ENCODE results near the gene COTL1.

COTL1 gene

DNA sequence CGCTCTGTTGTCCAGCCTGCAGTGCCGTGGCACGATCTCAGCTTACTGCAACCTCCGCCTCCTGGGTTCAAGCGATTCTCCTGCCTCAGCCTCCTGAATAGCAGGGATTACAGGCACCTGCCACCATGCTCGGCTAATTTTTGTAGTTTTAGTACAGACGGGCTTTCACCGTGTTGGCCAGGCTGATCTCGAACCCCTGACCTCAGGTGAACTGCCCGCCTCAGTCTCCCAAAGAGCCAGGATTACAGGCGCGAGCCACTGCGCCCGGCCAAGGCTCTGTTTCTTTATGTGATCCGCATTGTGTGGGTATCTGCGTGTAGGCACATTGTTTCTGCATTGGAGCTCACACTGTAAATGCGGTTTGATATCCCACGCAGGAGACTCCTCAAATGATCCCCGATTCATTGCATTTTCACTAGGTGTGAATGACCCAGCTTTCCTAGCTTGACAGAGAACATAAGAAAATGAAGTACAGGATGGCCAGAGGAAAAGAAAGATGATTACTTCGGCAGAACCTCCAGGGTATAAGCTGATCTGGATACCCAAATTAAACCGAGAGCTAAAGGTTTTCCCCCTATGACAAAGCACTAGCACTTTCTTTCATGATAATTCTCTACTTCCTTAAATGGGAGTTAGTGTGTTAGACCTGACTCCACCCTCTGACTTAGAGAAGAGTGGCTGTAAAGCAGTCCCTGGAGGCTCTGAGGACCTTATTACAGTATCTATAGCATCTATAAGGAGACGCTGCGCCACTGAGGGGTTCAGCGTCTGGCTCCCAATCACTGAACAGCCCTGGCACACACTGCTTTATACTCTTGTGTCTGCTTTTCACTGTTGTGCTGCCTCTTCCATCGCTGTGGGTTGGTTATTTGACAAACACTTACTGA, 17.3 kb downstream of the COTL1 start:
- Histone ChIP-seq H3K4me1 (ENCODE audit: insufficient read depth, low read length) (peaks cover 44% of the 10 kb centered on the region), H3K9ac (ENCODE audit: low read length) (no peak overlapping the region), H3K4me3 (ENCODE audit: low read depth in 1 of 2, low read length in 2 of 2) (peak overlapping the region in 1 of 2 donors; percentile 0), H3K36me3 (ENCODE audit: insufficient read depth, low read length) (no peaks in the 10 kb centered on the region), H3K27me3 (ENCODE audit: control insufficient read depth in 1 of 2, insufficient read depth in 2 of 2, low read length in 2 of 2) (no peaks in the 10 kb centered on the region), H3K27ac (ENCODE audit: low read depth, low read length) (peak overlapping the region; percentile 45), H3K9me3 (ENCODE audit: low read length) (no peaks in the 10 kb centered on the region)

DNA sequence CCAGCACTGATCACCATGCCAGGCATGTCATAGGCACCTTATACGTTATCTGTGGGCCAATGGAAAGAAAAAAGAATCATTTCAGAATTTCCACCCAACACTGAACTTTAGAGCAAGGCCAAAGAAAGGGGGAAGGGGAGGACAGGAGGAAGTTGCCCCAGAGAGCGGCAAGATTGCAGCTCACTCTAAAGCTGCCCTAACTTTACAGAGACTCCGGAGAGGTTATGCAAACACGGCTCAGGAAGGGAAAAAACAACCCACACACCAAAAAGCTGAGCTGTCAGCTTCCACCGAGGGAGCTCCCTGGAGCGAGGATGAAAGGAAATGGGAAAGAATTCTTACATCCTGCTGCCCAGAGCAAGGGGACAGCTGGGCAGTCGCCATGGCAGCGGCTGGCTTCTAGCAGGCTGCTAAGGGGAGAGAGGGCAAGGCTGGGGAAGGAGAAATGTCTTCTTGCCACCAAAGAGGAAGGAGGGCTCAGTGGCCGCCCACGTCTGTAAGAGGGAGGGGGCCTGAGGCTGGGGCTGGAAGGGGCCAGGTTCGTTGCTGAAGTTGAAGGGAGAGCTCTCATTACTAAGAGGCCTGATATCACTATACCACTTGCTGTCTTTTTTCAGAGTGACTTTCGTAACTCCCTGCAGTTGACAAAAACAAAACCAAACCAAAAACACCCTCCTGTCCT, 18.2 kb downstream of the COTL1 start:
- Histone ChIP-seq H3K9ac (ENCODE audit: low read length) (peak overlapping the region; percentile 50), H3K27ac (ENCODE audit: low read depth, low read length) (peak overlapping the region; percentile 45), H3K4me1 (ENCODE audit: insufficient read depth, low read length) (peaks cover 44% of the 10 kb centered on the region), H3K36me3 (ENCODE audit: insufficient read depth, low read length) (no peaks in the 10 kb centered on the region), H3K27me3 (ENCODE audit: control insufficient read depth in 1 of 2, insufficient read depth in 2 of 2, low read length in 2 of 2) (no peaks in the 10 kb centered on the region), H3K9me3 (ENCODE audit: low read length) (no peaks in the 10 kb centered on the region), H3K4me3 (ENCODE audit: low read depth in 1 of 2, low read length in 2 of 2) (peak overlapping the region in 1 of 2 donors; percentile 38)

DNA sequence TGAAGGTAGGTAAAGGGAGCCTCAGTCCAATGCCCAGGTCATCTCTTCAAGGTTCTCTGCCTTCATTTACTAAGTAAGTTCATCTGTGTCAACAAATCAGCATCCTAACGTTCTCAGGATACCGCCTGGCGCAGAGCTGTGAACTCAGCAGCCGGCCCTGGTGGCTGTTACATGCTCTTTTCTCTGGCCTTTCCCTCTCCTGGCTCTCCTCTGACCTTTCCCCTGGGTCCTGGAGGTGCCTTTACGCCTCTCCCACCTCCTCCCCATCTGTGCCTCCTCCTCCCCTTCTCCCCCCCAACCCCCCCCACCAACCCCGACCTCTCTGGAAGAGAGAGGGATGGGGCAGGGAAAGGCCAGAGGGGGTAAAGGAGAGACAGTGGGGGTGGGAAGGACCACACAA, 19.5 kb downstream of the COTL1 start:
- no peaks in the 10 kb centered on the region for H3K36me3 ChIP-seq (ENCODE audit: insufficient read depth, low read length)
- no peak overlapping the region for H3K4me3 ChIP-seq (ENCODE audit: low read depth in 1 of 2, low read length in 2 of 2)
- H3K27me3 ChIP-seq (ENCODE audit: control insufficient read depth in 1 of 2, insufficient read depth in 2 of 2, low read length in 2 of 2) = no peaks in the 10 kb centered on the region
- H3K4me1 ChIP-seq (ENCODE audit: insufficient read depth, low read length) = peaks cover 42% of the 10 kb centered on the region
- no peaks in the 10 kb centered on the region for H3K9me3 ChIP-seq (ENCODE audit: low read length)
- H3K27ac ChIP-seq (ENCODE audit: low read depth, low read length) = no peak overlapping the region
- H3K9ac ChIP-seq (ENCODE audit: low read length) = no peak overlapping the region

DNA sequence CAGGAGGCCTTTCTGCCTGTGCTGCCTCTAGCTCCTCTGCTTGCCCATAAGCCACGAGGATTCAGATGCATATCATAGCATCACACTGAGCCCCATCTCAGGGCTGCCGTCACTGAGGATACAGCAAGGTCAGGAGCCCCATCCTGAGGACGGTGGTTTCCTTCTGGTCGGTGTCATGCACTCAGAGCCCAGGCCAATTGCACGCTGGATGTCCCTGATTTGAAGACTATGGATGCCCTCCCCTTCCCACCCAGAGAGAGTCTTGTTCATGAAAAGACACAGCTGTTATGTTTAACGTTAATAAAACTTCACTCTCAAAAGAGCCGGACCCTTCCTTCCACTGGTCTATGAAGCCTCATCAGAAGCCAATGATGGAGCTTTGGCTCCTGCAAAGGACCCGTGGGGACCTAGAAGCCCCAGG, 19.9 kb downstream of the COTL1 start:
- Histone ChIP-seq H3K4me3 (ENCODE audit: low read depth in 1 of 2, low read length in 2 of 2) (no peak overlapping the region), H3K27me3 (ENCODE audit: control insufficient read depth in 1 of 2, insufficient read depth in 2 of 2, low read length in 2 of 2) (no peaks in the 10 kb centered on the region), H3K9me3 (ENCODE audit: low read length) (no peaks in the 10 kb centered on the region), H3K4me1 (ENCODE audit: insufficient read depth, low read length) (peaks cover 38% of the 10 kb centered on the region), H3K36me3 (ENCODE audit: insufficient read depth, low read length) (no peaks in the 10 kb centered on the region), H3K9ac (ENCODE audit: low read length) (no peak overlapping the region), H3K27ac (ENCODE audit: low read depth, low read length) (no peak overlapping the region)

DNA sequence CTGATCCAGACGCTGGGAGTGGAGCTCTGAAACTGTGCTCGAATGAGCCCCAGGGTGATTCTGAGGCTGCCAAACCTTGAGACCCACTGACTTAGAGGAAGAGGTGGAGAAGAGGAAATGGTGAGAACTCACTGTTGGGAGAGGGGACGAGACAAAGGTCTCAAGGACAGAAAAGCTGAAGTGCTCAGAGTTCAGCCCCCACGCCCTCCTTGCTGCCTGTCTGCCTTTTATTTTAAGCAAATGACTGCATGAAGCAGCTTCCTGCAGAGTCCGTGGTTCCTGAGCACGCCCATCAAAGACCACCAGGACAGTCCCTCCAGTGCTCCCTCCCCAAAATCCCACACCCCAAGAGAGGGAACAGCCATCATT, 20.4 kb downstream of the COTL1 start:
- Histone ChIP-seq H3K4me3 (ENCODE audit: low read depth in 1 of 2, low read length in 2 of 2) (no peak overlapping the region), H3K9ac (ENCODE audit: low read length) (no peak overlapping the region), H3K27me3 (ENCODE audit: control insufficient read depth in 1 of 2, insufficient read depth in 2 of 2, low read length in 2 of 2) (no peaks in the 10 kb centered on the region), H3K9me3 (ENCODE audit: low read length) (no peaks in the 10 kb centered on the region), H3K36me3 (ENCODE audit: insufficient read depth, low read length) (no peaks in the 10 kb centered on the region), H3K4me1 (ENCODE audit: insufficient read depth, low read length) (peaks cover 34% of the 10 kb centered on the region), H3K27ac (ENCODE audit: low read depth, low read length) (no peak overlapping the region)

DNA sequence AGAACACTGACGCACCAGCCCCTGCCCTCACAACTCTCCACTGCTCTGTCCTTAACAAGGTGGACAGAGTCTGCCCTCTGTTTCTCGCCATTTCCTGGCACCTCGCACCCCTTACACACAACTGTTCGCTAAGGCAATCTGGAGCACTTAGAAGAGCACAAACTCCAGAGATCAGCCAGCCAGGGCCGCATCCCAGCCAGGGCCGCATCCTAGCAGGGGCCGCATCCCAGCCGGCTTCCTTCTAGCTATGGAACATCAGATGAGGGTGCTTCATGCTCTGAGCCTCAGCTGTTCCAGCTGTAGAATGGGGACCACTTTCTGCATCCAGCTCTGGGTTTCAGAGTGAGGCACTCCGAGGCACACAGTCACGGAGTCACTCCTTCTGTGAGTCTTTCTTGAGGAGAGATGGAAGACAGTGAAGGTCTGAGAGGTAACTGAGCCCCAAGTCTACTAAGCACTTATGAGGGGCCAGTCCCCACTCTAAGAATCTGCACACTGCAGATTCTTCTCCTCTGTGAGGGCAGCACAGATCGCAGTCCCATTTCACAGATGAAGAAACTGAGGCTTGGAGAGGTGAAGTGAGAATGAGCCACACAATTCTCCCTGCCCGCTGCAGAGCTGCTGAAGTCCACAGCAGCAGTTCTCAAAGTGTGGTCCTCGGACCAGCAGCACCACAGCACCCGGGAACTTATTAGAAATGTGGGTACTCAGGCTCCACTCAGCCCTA, 20.9 kb downstream of the COTL1 start:
- H3K9ac ChIP-seq (ENCODE audit: low read length) = no peak overlapping the region
- no peaks in the 10 kb centered on the region for H3K9me3 ChIP-seq (ENCODE audit: low read length)
- no peaks in the 10 kb centered on the region for H3K27me3 ChIP-seq (ENCODE audit: control insufficient read depth in 1 of 2, insufficient read depth in 2 of 2, low read length in 2 of 2)
- no peak overlapping the region for H3K4me3 ChIP-seq (ENCODE audit: low read depth in 1 of 2, low read length in 2 of 2)
- peaks cover 34% of the 10 kb centered on the region for H3K4me1 ChIP-seq (ENCODE audit: insufficient read depth, low read length)
- no peaks in the 10 kb centered on the region for H3K36me3 ChIP-seq (ENCODE audit: insufficient read depth, low read length)
- no peak overlapping the region for H3K27ac ChIP-seq (ENCODE audit: low read depth, low read length)

DNA sequence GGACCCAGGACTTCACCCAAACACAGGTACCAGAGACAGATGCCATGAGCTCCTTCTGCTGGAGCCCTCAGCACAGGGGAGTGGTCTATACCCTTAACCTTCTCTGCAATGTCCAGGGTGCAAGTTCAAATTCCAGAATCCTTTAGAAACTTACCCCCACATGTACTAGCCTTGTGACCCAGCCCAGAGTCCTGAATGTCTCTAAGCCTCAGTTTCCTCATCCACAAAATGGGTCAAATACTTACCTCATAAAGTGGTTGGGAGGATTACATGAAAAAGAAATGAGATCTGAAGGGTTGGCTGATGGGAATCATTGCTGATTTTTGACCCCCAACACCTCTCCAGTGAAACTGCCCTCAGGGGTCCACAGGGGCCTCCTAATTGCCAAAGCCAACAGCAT, 21.7 kb downstream of the COTL1 start:
- Histone ChIP-seq H3K4me3 (ENCODE audit: low read depth in 1 of 2, low read length in 2 of 2) (no peak overlapping the region), H3K4me1 (ENCODE audit: insufficient read depth, low read length) (peaks cover 29% of the 10 kb centered on the region), H3K9me3 (ENCODE audit: low read length) (no peaks in the 10 kb centered on the region), H3K27me3 (ENCODE audit: control insufficient read depth in 1 of 2, insufficient read depth in 2 of 2, low read length in 2 of 2) (no peaks in the 10 kb centered on the region), H3K36me3 (ENCODE audit: insufficient read depth, low read length) (no peaks in the 10 kb centered on the region), H3K9ac (ENCODE audit: low read length) (no peak overlapping the region), H3K27ac (ENCODE audit: low read depth, low read length) (no peak overlapping the region)

DNA sequence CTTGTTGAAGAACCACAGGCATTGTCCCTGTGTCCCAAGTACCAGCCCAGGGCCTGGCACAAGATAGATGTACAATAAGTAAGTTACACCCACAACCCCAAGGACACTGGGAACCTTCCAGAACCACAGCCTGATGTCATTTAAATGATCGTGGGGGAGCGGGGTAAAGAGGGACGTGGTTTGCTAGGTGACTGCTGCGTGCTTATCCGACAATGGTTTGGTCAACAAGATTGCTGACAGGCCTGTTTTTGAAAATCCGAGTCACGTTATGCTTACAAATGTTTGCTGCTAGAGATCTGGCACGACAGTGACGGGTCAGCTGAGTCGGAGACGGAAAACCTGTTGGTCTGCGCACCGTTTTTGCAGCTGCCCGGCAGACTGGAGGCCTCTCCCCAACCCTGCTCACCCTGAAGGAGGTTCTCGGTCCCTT, 22.8 kb downstream of the COTL1 start:
- H3K4me3 ChIP-seq (ENCODE audit: low read depth in 1 of 2, low read length in 2 of 2) = no peak overlapping the region
- no peaks in the 10 kb centered on the region for H3K9me3 ChIP-seq (ENCODE audit: low read length)
- no peaks in the 10 kb centered on the region for H3K36me3 ChIP-seq (ENCODE audit: insufficient read depth, low read length)
- H3K9ac ChIP-seq (ENCODE audit: low read length) = no peak overlapping the region
- H3K4me1 ChIP-seq (ENCODE audit: insufficient read depth, low read length) = peaks cover 18% of the 10 kb centered on the region
- no peak overlapping the region for H3K27ac ChIP-seq (ENCODE audit: low read depth, low read length)
- no peaks in the 10 kb centered on the region for H3K27me3 ChIP-seq (ENCODE audit: control insufficient read depth in 1 of 2, insufficient read depth in 2 of 2, low read length in 2 of 2)

GRCh38 chr16:84594725-84595038, 23.2 kb downstream of the COTL1 start:
- H3K36me3 ChIP-seq (ENCODE audit: insufficient read depth, low read length) = no peaks in the 10 kb centered on the region
- H3K27me3 ChIP-seq (ENCODE audit: control insufficient read depth in 1 of 2, insufficient read depth in 2 of 2, low read length in 2 of 2) = no peaks in the 10 kb centered on the region
- peaks cover 14% of the 10 kb centered on the region for H3K4me1 ChIP-seq (ENCODE audit: insufficient read depth, low read length)
- H3K9me3 ChIP-seq (ENCODE audit: low read length) = no peaks in the 10 kb centered on the region
- no peak overlapping the region for H3K4me3 ChIP-seq (ENCODE audit: low read depth in 1 of 2, low read length in 2 of 2)
- H3K27ac ChIP-seq (ENCODE audit: low read depth, low read length) = no peak overlapping the region
- no peak overlapping the region for H3K9ac ChIP-seq (ENCODE audit: low read length)

DNA sequence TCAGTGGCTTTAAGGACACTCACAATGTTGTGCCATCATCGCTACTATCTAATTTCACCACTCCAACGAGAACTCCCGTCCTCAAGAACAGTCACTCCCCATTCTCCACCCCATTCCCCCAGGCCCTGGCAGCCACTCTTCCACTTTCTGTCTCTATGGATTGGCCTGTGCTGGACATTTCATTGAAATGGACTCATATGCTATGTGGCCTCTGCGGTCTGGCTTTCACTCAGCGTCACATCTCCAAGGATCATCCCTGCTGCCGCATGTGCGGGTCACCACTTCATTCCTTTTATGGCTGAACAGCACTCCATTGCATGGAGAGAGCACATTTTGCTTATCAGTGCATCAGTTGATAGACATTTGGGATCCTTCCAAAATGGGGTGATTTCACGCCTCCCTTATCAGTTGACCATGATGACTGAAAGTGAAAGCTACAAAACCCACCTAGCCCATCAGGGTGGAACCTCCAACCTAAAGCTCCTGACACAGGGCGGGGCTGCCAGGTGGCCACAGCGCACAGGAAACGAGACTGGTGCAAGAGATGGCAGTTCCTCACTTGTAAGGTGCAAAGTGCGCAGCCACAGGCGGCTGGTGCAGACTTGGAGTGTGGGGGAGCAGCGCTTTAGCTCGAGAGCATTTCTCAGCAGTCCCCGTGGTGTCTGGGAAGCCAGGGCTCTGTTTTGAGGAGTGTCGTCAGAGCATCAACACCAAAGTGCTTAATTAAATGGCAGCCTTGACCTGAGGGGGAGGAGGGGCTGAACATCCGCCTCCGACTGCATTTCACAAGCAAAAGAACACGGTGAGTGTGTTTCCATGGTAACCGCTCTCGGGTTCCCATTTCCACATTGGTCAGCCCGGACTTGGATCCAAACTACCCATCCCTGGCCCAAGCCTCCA, 23.8 kb downstream of the COTL1 start:
- Histone ChIP-seq H3K4me3 (ENCODE audit: low read depth in 1 of 2, low read length in 2 of 2) (no peak overlapping the region), H3K9ac (ENCODE audit: low read length) (no peak overlapping the region), H3K9me3 (ENCODE audit: low read length) (no peaks in the 10 kb centered on the region)

DNA sequence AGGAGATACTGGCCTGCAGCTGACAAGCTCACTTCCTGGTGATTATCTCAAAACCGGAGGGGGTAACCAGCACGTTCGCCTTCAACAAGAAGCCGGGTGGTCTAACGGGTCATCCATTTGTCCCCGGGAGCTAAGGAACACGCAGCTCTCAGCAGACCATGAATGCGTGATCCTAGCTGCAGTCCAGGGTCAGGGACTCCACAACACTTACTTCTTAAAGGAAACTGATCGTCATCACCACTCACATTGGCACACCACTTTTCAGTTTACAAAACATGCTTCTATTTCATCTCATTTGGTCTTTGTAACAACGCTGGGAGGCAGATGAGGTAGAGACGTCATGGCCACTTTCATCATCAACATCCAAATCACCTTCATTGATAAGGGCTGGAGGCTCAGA, 25.2 kb downstream of the COTL1 start:
- Histone ChIP-seq H3K27ac (ENCODE audit: low read depth, low read length) (no peak overlapping the region), H3K9me3 (ENCODE audit: low read length) (no peaks in the 10 kb centered on the region), H3K36me3 (ENCODE audit: insufficient read depth, low read length) (no peaks in the 10 kb centered on the region), H3K9ac (ENCODE audit: low read length) (no peak overlapping the region), H3K4me3 (ENCODE audit: low read depth in 1 of 2, low read length in 2 of 2) (no peak overlapping the region), H3K4me1 (ENCODE audit: insufficient read depth, low read length) (peaks cover under 1% of the 10 kb centered on the region), H3K27me3 (ENCODE audit: control insufficient read depth in 1 of 2, insufficient read depth in 2 of 2, low read length in 2 of 2) (no peaks in the 10 kb centered on the region)

More for the DNA sequence above, 23.8 kb downstream of the COTL1 start:
- no peaks in the 10 kb centered on the region for H3K36me3 ChIP-seq (ENCODE audit: insufficient read depth, low read length)
- no peaks in the 10 kb centered on the region for H3K27me3 ChIP-seq (ENCODE audit: control insufficient read depth in 1 of 2, insufficient read depth in 2 of 2, low read length in 2 of 2)
- no peak overlapping the region for H3K27ac ChIP-seq (ENCODE audit: low read depth, low read length)
- peaks cover 8% of the 10 kb centered on the region for H3K4me1 ChIP-seq (ENCODE audit: insufficient read depth, low read length)
